Lower leg skin (tissue), 3 donors: ENCODE measurements around the gene CENPS.

Source experiments
- POLR2A ChIP-seq, 2 donors: fragments of 450-650 bp; IDR thresholded peaks; one replicate each; pipeline ENCODE4 v1.6.1; 2016 to 2017; ENCODE audit warnings: antibody characterized with exemption in 2 of 2, mild to moderate bottlenecking in 1 of 2, moderate library complexity in 1 of 2
- TF ChIP-seq, protein P1 (sequence below), 3 donors: fragments of 450-650 bp; IDR thresholded peaks; one replicate each; pipeline ENCODE4 v1.5.1; 2016; ENCODE audit warnings: antibody characterized with exemption in 3 of 3, mild to moderate bottlenecking in 3 of 3, moderate library complexity in 2 of 3

GRCh38 chr1:10407201-10407600, 23.0 kb upstream of the CENPS start:
- TF ChIP-seq POLR2A (IDR thresholded peaks at IDR 0.05), result no peak
- TF ChIP-seq, protein P1, sequence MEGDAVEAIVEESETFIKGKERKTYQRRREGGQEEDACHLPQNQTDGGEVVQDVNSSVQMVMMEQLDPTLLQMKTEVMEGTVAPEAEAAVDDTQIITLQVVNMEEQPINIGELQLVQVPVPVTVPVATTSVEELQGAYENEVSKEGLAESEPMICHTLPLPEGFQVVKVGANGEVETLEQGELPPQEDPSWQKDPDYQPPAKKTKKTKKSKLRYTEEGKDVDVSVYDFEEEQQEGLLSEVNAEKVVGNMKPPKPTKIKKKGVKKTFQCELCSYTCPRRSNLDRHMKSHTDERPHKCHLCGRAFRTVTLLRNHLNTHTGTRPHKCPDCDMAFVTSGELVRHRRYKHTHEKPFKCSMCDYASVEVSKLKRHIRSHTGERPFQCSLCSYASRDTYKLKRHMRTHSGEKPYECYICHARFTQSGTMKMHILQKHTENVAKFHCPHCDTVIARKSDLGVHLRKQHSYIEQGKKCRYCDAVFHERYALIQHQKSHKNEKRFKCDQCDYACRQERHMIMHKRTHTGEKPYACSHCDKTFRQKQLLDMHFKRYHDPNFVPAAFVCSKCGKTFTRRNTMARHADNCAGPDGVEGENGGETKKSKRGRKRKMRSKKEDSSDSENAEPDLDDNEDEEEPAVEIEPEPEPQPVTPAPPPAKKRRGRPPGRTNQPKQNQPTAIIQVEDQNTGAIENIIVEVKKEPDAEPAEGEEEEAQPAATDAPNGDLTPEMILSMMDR (IDR thresholded peaks at IDR 0.05), result no peak
